ENCODE results near the gene LTBP1. TPM values are rescaled to one million over a fixed set of nuclear protein-coding genes. Genes with fewer than 3 reads are reported as not detected.
A peak's percentile ranks its signal among the peaks of the same experiment; 100 is the strongest.

LTBP1 gene
- total RNA-seq, 2 experiments from 2014 or later: 0.18 TPM; not detected in 1

DNA sequence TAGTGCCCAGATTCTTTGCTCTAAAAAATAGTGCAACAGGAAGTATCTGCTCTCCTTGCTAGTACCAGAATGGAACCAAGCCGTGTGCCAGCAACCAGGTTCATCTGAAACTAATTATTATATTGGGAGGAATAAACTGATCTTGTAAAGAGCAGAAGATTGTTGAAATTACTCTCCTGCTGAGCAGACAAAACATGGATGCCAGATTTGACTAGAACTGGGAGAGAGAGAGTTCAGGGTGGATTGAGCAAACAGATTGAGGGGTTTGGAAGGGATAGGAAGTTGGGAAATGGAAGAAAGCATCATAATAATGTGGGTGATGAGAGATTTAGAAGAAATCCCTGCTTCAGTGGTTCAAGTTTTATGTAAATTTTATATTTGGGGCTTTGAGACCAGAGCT, 369.6 kb downstream of the LTBP1 start:
- Mint-ChIP-seq H3K9me3 (no peaks in the 10 kb centered on the region), H3K4me3 (no peak overlapping the region), H3K27ac (no peak overlapping the region), H3K36me3 (ENCODE audit: low read depth) (no peaks in the 10 kb centered on the region), H3K27me3 (peaks cover 14% of the 10 kb centered on the region), H3K4me1 (ENCODE audit: low read depth) (peaks cover 11% of the 10 kb centered on the region)
- no peak for ATAC-seq
- intact Hi-C loops (cut with micrococcal nuclease): no loop called here
- CTCF ChIA-PET: interaction anchor here (0.8 to 1.0 kb wide), 3 partner anchors 56 to 159 kb away, joined by 3 to 5 read pairs (median 3); no protein-coding TSS in a partner anchor
- DNase-seq: no peak
- TF ChIP-seq, protein P1, sequence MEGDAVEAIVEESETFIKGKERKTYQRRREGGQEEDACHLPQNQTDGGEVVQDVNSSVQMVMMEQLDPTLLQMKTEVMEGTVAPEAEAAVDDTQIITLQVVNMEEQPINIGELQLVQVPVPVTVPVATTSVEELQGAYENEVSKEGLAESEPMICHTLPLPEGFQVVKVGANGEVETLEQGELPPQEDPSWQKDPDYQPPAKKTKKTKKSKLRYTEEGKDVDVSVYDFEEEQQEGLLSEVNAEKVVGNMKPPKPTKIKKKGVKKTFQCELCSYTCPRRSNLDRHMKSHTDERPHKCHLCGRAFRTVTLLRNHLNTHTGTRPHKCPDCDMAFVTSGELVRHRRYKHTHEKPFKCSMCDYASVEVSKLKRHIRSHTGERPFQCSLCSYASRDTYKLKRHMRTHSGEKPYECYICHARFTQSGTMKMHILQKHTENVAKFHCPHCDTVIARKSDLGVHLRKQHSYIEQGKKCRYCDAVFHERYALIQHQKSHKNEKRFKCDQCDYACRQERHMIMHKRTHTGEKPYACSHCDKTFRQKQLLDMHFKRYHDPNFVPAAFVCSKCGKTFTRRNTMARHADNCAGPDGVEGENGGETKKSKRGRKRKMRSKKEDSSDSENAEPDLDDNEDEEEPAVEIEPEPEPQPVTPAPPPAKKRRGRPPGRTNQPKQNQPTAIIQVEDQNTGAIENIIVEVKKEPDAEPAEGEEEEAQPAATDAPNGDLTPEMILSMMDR (IDR thresholded peaks at IDR 0.05): no peak
- POLR2A ChIA-PET: interaction anchor here (0.7 kb wide), 1 partner anchor 35 kb away, joined by 3 read pairs; no protein-coding TSS in a partner anchor

DNA sequence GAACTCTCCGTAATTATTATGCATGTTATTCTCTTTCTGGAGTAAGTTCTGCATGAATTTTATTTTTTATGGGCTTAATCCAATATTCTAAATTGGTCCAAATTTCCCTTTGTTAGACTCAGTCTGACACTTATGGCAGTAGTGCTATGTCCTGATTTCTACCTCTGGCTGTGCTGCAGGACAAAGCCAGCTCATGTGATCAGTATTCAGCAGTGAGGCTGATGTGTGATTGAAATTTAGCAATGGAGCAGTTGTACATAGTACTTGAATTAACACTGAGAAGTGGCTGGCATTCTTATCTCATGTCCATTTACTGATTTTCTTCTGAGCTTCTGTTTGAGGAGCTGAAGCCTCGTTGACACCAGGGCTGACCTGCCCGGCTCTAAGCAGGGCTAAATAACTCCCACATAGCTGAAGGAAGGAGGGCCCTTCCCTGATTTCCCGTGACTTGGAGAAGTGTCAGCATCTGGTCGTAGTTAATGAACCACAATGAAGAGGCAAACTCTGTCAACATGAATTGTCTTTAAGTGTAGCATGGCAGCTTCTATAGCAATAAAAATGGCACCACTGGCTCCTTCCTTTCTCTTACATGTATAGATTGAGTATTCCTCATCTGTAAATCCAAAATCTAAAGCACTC, 370.7 kb downstream of the LTBP1 start:
- ATAC-seq (no peak), DNase-seq (no peak)
- TF ChIP-seq, protein P1 (IDR thresholded peaks at IDR 0.05): no peak
- H3K27ac Mint-ChIP-seq: no peak overlapping the region
- H3K4me1 Mint-ChIP-seq (ENCODE audit: low read depth): peaks cover 20% of the 10 kb centered on the region
- ChIA-PET POLR2A (no interaction called here), CTCF (interaction anchor here (1.0 kb wide), 1 partner anchor 62 kb away, joined by 3 read pairs; no protein-coding TSS in a partner anchor)
- no peak overlapping the region for H3K4me3 Mint-ChIP-seq
- H3K9me3 Mint-ChIP-seq: no peaks in the 10 kb centered on the region
- intact Hi-C loops (cut with micrococcal nuclease): no loop called here
- H3K36me3 Mint-ChIP-seq (ENCODE audit: low read depth): no peaks in the 10 kb centered on the region
- peaks cover 14% of the 10 kb centered on the region for H3K27me3 Mint-ChIP-seq

DNA sequence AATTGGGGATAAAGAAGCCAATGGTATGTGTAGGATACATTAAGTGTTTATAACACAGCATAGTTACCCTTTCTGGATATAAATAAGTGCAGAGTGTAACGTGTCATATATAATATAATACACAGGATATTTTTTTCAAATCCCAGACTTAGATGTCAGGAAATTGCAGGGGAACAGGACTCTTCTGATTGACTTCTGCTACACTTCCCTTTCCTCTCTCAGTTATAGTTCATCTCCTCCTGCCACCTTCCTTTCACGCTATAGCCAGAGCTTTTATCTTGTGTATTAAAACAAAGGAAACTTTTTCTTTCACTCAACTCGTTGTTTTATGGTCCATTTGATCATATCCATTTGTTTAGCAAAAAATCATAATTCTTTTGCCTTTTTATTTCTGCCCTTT, 371.7 kb downstream of the LTBP1 start:
- peaks cover 15% of the 10 kb centered on the region for H3K27me3 Mint-ChIP-seq
- H3K36me3 Mint-ChIP-seq (ENCODE audit: low read depth): no peaks in the 10 kb centered on the region
- H3K27ac Mint-ChIP-seq: no peak overlapping the region
- ATAC-seq (no peak), DNase-seq (no peak)
- intact Hi-C loops (cut with micrococcal nuclease): no loop called here
- ChIA-PET CTCF (no interaction called here), POLR2A (no interaction called here)
- H3K9me3 Mint-ChIP-seq: no peaks in the 10 kb centered on the region
- H3K4me1 Mint-ChIP-seq (ENCODE audit: low read depth): peaks cover 22% of the 10 kb centered on the region
- TF ChIP-seq, protein P1 (IDR thresholded peaks at IDR 0.05): no peak
- no peak overlapping the region for H3K4me3 Mint-ChIP-seq

DNA sequence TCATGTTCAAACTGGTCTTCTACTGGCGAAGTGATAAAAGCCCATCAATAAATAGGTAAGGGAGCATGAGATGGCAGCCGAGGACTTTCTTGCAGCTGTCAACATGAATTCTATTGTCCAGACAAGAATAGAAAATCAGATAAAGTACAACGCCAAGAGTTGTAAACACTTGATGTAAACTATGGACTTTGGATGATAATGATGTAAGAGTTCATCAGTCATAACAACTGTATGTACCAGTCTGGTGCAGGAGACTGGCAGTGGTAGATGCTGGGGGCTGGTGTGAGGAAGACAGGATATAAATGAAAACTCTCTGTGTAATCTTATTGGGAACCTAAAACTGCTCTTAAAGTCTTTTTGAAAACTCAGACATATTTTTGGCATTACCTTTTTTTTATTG, 373.8 kb downstream of the LTBP1 start:
- DNase-seq (no peak), ATAC-seq (no peak)
- TF ChIP-seq, protein P1 (IDR thresholded peaks at IDR 0.05): no peak
- Mint-ChIP-seq H3K27ac (no peak overlapping the region), H3K9me3 (no peaks in the 10 kb centered on the region), H3K27me3 (peaks cover 11% of the 10 kb centered on the region), H3K4me3 (no peak overlapping the region), H3K36me3 (ENCODE audit: low read depth) (no peaks in the 10 kb centered on the region), H3K4me1 (ENCODE audit: low read depth) (peaks cover 22% of the 10 kb centered on the region)
- CTCF ChIA-PET: no interaction called here
- POLR2A ChIA-PET: no interaction called here
- intact Hi-C loops (cut with micrococcal nuclease): no loop called here

DNA sequence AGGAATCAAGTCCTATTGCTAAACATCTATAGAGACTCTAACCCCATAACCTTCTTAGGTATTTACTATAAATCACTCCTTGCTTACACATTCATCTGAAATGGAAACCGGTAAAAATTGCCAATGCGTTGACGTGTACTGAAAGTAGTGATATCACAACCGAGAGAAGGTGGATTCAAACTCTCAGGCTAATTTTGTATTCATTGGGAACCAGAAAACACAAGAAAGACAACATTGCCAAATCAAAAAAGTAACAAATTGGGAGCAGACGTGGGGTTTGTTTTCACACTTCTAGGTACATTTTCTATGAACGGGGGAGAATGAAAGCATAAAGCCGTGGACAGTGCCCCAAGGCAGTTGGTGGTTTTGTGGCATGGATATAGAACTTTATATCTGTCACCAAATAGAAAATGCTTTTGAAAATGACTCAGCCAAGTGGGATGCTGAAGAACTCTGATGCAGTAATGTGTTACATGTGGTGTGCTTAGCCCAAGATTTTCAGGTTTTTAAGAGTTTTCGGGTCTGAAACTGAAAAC, 374.6 kb downstream of the LTBP1 start:
- ChIA-PET CTCF (no interaction called here), POLR2A (no interaction called here)
- intact Hi-C loops (cut with micrococcal nuclease): no loop called here
- DNase-seq: peak; percentile 71
- peak; percentile 87 for ATAC-seq
- Mint-ChIP-seq H3K4me1 (ENCODE audit: low read depth) (peaks cover 22% of the 10 kb centered on the region), H3K4me3 (peak overlapping the region; percentile 3), H3K9me3 (no peaks in the 10 kb centered on the region), H3K27ac (peak overlapping the region; percentile 87), H3K36me3 (ENCODE audit: low read depth) (no peaks in the 10 kb centered on the region), H3K27me3 (peaks cover 11% of the 10 kb centered on the region)
- TF ChIP-seq, protein P1 (IDR thresholded peaks at IDR 0.05): no peak
